ENCODE results near the gene CD4.

GRCh38 chr12:6830286-6830890, 41.1 kb downstream of the CD4 start:
- TF ChIP-seq EZH2 (IDR thresholded peaks at IDR 0.05; ENCODE audit: low read length, missing control alignments): no peak
- no peak for TF ChIP-seq CTCF (conservative IDR thresholded peaks at IDR 0.05 in 1 of 2, IDR thresholded peaks at IDR 0.05 in 1 of 2; ENCODE audit: low read depth in 1 of 2, low read length in 2 of 2)

Data from fibroblast of lung (primary cell).